K562 (cell line): ENCODE data around the gene COMMD10. TPM values are rescaled to one million over a fixed set of nuclear protein-coding genes. Genes with fewer than 3 reads are reported as not detected.

Experiments
- BHLHE40 ChIP-seq: IDR thresholded peaks from 2 replicates; pipeline ENCODE4 v1.6.1; 2011; ENCODE audit warnings: low read length, improper control_type of control experiment
- CSDE1 ChIP-seq, 2 experiments: fragments of 450-650 bp; IDR thresholded peaks; 2 replicates each; pipeline ENCODE4 v1.6.1; 2016; ENCODE audit warnings: mild to moderate bottlenecking in 1 of 2
- CTBP1 ChIP-seq: fragments of 450-650 bp; IDR thresholded peaks from 2 replicates; pipeline ENCODE4 v1.6.1; 2016; ENCODE audit warnings: borderline replicate concordance
- ELF2 ChIP-seq: fragments of 250-450 bp; sonication (Bioruptor Pico); IDR thresholded peaks from 2 replicates; pipeline ENCODE4 v1.5.0; 2021; ENCODE audit warnings: mild to moderate bottlenecking
- GABPB1 ChIP-seq: sonication (generic); formaldehyde crosslinking; IDR thresholded peaks from 2 replicates; pipeline ENCODE4 v1.8.0; 2022; ENCODE audit warnings: mild to moderate bottlenecking, missing genetic modification reagents
- HDAC3 ChIP-seq: fragments of 450-650 bp; IDR thresholded peaks from 2 replicates; pipeline ENCODE4 v1.6.1; 2018; ENCODE audit warnings: borderline replicate concordance, mild to moderate bottlenecking, moderate library complexity; ENCODE audit not compliant: partially characterized antibody
- KLF1 ChIP-seq: fragments of 450-650 bp; IDR thresholded peaks from 2 replicates; pipeline ENCODE4 v1.6.1; 2016; ENCODE audit warnings: missing genetic modification characterization, missing compliant biosample characterization
- MAFF ChIP-seq: IDR thresholded peaks from 2 replicates; pipeline ENCODE4 v1.6.1; 2012; ENCODE audit warnings: low read length, improper control_type of control experiment
- MCM7 ChIP-seq, 2 experiments: fragments of 450-650 bp; IDR thresholded peaks; 2 replicates each; pipeline ENCODE4 v1.6.1; 2016 to 2018
- MTA1 ChIP-seq: fragments of 450-650 bp; IDR thresholded peaks from 2 replicates; pipeline ENCODE4 v1.6.1; 2017; ENCODE audit warnings: borderline replicate concordance
- NCOA1 ChIP-seq: fragments of 450-650 bp; IDR thresholded peaks from 2 replicates; pipeline ENCODE4 v1.6.1; 2016; ENCODE audit warnings: low read depth
- NR2F6 ChIP-seq: fragments of 450-650 bp; formaldehyde crosslinking; IDR thresholded peaks from 2 replicates; pipeline ENCODE4 v1.4.0; 2020; ENCODE audit warnings: mild to moderate bottlenecking
- OTX1 ChIP-seq: fragments of 450-650 bp; formaldehyde crosslinking; IDR thresholded peaks from 2 replicates; pipeline ENCODE4 v1.4.0; 2022; ENCODE audit warnings: mild to moderate bottlenecking
- PHB2 ChIP-seq: fragments of 450-650 bp; IDR thresholded peaks from 2 replicates; pipeline ENCODE4 v1.6.1; 2017; ENCODE audit warnings: low read depth
- POLR2A ChIP-seq: fragments of 450-650 bp; conservative IDR thresholded peaks from 2 replicates; pipeline ENCODE4 v1.6.1; 2016
- RAD21 ChIP-seq, 2 experiments: fragments of 250-450 bp in 1 of 2; fragments of 450-650 bp in 1 of 2; sonication (Bioruptor Pico) in 1 of 2; formaldehyde crosslinking in 1 of 2; IDR thresholded peaks in 1 of 2; conservative IDR thresholded peaks in 1 of 2; 2 replicates each; pipeline versions ENCODE4 v1.4.0 to v1.8.0; 2020 to 2022; ENCODE audit warnings: mild to moderate bottlenecking in 2 of 2, moderate library complexity in 1 of 2
- RBBP5 ChIP-seq: fragments of 200-600 bp; sonication (generic); IDR thresholded peaks from 2 replicates; pipeline ENCODE4 v1.6.1; 2012; ENCODE audit warnings: borderline replicate concordance, mild to moderate bottlenecking, low read length, control low read depth, inconsistent platforms; ENCODE audit not compliant: insufficient read depth, poor library complexity, severe bottlenecking
- SAFB ChIP-seq: fragments of 200-400 bp; formaldehyde crosslinking; IDR thresholded peaks from 2 replicates; pipeline ENCODE4 v1.6.1; 2017; ENCODE audit warnings: low read depth, low read length, borderline replicate concordance
- SIN3A ChIP-seq, 2 experiments: fragments of 150-350 bp in 1 of 2; IDR thresholded peaks; 2 replicates each; pipeline ENCODE4 v1.6.1; 2011 to 2016; ENCODE audit warnings: borderline replicate concordance in 2 of 2, low read depth in 2 of 2, low read length in 2 of 2, mild to moderate bottlenecking in 2 of 2, moderate library complexity in 2 of 2; ENCODE audit not compliant: control insufficient read depth in 1 of 2
- TAF15 ChIP-seq: fragments of 200-400 bp; formaldehyde crosslinking; IDR thresholded peaks from 2 replicates; pipeline ENCODE4 v1.6.1; 2017; ENCODE audit warnings: mild to moderate bottlenecking, low read depth, low read length, moderate library complexity
- ZNF184 ChIP-seq: sonication (generic); formaldehyde crosslinking; IDR thresholded peaks from 2 replicates; pipeline ENCODE4 v1.5.0; 2020; ENCODE audit warnings: missing genetic modification reagents
- ZNF282 ChIP-seq: sonication (generic); formaldehyde crosslinking; IDR thresholded peaks from 2 replicates; pipeline ENCODE4 v1.8.1; 2023; ENCODE audit warnings: missing genetic modification reagents
- ZNF3 ChIP-seq: fragments of 250-450 bp; sonication (Bioruptor Pico); IDR thresholded peaks from 2 replicates; pipeline ENCODE4 v1.5.0; 2021; ENCODE audit warnings: mild to moderate bottlenecking, moderate library complexity
- ZNF780A ChIP-seq: fragments of 250-450 bp; sonication (Bioruptor Pico); IDR thresholded peaks from 2 replicates; pipeline ENCODE4 v1.5.0; 2021; ENCODE audit warnings: mild to moderate bottlenecking
- polyA plus RNA-seq, 8 experiments: library from polyadenylated mRNA; depleted of rRNA in 4 of 8; stranded (reverse) in 5 of 8; unstranded in 3 of 8; fragments of >200 nt; fragmentation: Nextera tagmentation in 2 of 8; fragmentation: Illumina TruSeq in 1 of 8; extraction: Ambion mirVana in 2 of 8; extraction: Trizol in 1 of 8; gene quantifications; 2 replicates each; pipeline versions ENCODE4 v1.2.1 to v1.2.3, GENCODE V29; 2011 to 2014; ENCODE audit warnings: inconsistent platforms in 1 of 8, missing spikeins in 1 of 8
- total RNA-seq, 7 experiments: library from RNA; depleted of rRNA in 6 of 7; stranded (reverse); fragments of >200 nt in 6 of 7; fragmentation: Illumina TruSeq in 2 of 7; extraction: Trizol in 2 of 7; gene quantifications; 2 replicates each; pipeline versions ENCODE4 v1.2.1 to v1.2.3, GENCODE V29; 2011 to 2021; ENCODE audit warnings: low replicate concordance in 1 of 7
- TF ChIP-seq, protein P1 (sequence below): fragments of 450-650 bp; formaldehyde crosslinking; IDR thresholded peaks from 2 replicates; pipeline ENCODE4 v1.4.0; 2020; ENCODE audit warnings: mild to moderate bottlenecking, moderate library complexity
- TF ChIP-seq, protein P2 (sequence below): fragments of 450-650 bp; formaldehyde crosslinking; IDR thresholded peaks from 2 replicates; pipeline ENCODE4 v1.4.0; 2022; ENCODE audit warnings: mild to moderate bottlenecking, moderate library complexity
- TF ChIP-seq, protein P3 (sequence below), 2 experiments: fragments of 450-650 bp; IDR thresholded peaks; 2 replicates each; pipeline ENCODE4 v1.6.1; 2016

Gene COMMD10
- total and polyA plus RNA-seq, 9 of the 15 experiments (the other 6 are each of a cell fraction or from before 2014, with no cell fraction given), result 17.9 to 101 (median 28.0) TPM

DNA sequence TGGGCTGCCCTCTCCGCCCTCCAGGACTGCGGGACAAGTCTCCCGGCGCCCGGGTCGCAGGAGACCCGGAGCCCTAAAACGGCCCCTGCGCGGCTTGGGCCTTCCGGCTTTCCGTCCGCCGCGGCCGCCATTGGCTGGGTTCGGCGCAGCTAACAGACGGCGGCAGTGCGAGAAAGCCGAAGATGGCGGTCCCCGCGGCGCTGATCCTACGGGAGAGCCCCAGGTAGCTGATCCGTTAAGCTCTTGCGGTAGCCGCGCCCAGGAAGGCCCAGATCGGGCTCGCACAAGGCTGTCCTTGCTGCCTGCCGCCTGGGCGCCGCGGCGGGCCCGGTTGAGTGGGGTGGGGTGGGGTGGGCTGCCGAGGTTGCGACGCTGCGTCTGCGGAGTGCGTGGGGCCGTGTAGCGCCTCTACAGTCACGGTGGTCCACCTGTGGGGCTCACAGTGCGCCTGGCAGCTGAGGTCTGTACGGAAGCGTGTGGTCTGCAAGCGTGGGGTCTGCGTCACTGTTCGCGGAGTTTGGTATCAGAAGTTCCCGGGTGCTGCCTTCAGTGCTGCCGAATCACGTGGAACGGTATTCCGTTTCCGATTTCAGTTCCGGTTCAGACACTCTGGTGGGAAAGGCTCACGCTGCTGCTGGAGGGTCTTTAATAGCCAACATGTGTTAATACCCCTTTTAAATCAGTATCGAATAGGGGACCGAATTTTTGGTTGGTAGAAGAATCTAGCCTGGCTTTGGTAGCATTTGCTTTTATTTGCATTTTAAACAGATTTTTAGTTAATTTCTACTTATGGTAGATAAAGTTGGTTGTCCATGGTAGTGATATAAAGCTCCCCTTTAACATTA is at the start of gene COMMD10 (continued):
- no peak for TF ChIP-seq HDAC3
- TF ChIP-seq ELF2 (CRISPR knock-in tag), result no peak
- TF ChIP-seq TAF15, result no peak
- no peak for TF ChIP-seq NR2F6 (CRISPR knock-in tag)
- no peak for TF ChIP-seq ZNF282 (CRISPR knock-in tag)
- TF ChIP-seq RBBP5, result peak; percentile 87
- TF ChIP-seq SAFB, result peak; percentile 69; the same call in 1 of the 2 replicates
- TF ChIP-seq, protein P1, sequence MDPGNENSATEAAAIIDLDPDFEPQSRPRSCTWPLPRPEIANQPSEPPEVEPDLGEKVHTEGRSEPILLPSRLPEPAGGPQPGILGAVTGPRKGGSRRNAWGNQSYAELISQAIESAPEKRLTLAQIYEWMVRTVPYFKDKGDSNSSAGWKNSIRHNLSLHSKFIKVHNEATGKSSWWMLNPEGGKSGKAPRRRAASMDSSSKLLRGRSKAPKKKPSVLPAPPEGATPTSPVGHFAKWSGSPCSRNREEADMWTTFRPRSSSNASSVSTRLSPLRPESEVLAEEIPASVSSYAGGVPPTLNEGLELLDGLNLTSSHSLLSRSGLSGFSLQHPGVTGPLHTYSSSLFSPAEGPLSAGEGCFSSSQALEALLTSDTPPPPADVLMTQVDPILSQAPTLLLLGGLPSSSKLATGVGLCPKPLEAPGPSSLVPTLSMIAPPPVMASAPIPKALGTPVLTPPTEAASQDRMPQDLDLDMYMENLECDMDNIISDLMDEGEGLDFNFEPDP, result no peak
- TF ChIP-seq BHLHE40, result peak; percentile 74
- peak; percentile 91 for TF ChIP-seq POLR2A
- no peak; a peak in 1 of 4 replicates for TF ChIP-seq CSDE1 (IDR thresholded peaks at IDR 0.05)
- TF ChIP-seq ZNF780A (CRISPR knock-in tag), result no peak
- TF ChIP-seq, protein P2, sequence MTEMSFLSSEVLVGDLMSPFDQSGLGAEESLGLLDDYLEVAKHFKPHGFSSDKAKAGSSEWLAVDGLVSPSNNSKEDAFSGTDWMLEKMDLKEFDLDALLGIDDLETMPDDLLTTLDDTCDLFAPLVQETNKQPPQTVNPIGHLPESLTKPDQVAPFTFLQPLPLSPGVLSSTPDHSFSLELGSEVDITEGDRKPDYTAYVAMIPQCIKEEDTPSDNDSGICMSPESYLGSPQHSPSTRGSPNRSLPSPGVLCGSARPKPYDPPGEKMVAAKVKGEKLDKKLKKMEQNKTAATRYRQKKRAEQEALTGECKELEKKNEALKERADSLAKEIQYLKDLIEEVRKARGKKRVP (CRISPR knock-in tag), result no peak
- no peak for TF ChIP-seq MTA1
- TF ChIP-seq, protein P3, sequence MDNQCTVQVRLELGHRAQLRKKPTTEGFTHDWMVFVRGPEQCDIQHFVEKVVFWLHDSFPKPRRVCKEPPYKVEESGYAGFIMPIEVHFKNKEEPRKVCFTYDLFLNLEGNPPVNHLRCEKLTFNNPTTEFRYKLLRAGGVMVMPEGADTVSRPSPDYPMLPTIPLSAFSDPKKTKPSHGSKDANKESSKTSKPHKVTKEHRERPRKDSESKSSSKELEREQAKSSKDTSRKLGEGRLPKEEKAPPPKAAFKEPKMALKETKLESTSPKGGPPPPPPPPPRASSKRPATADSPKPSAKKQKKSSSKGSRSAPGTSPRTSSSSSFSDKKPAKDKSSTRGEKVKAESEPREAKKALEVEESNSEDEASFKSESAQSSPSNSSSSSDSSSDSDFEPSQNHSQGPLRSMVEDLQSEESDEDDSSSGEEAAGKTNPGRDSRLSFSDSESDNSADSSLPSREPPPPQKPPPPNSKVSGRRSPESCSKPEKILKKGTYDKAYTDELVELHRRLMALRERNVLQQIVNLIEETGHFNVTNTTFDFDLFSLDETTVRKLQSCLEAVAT (IDR thresholded peaks at IDR 0.05), result no peak
- no peak for TF ChIP-seq MAFF
- no peak for TF ChIP-seq ZNF3 (CRISPR knock-in tag)
- no peak for TF ChIP-seq PHB2
- TF ChIP-seq ZNF184, result no peak
- TF ChIP-seq RAD21 (CRISPR knock-in tag; conservative IDR thresholded peaks at IDR 0.05 in 1 of 2, IDR thresholded peaks at IDR 0.05 in 1 of 2), result no peak
- TF ChIP-seq SIN3A (IDR thresholded peaks at IDR 0.05; ENCODE audit: borderline replicate concordance in 2 of 2, control insufficient read depth in 1 of 2, low read depth in 2 of 2, low read length in 2 of 2), result peak; percentile 48 to 61; a peak in 3 of 4 replicates
- TF ChIP-seq NCOA1, result no peak; the same call in 1 of the 2 replicates
- TF ChIP-seq MCM7 (IDR thresholded peaks at IDR 0.05), result no peak
- no peak for TF ChIP-seq OTX1 (CRISPR knock-in tag)
- no peak for TF ChIP-seq KLF1 (tag)
- peak; percentile 16; the same call in 1 of the 2 replicates for TF ChIP-seq CTBP1
- peak; percentile 85 for TF ChIP-seq GABPB1
